WERI-Rb-1 (cell line): ENCODE data around the gene TSPOAP1.

Experiments used
- DNase-seq: peaks from one replicate; pipeline ENCODE4 v3.0.0-alpha.2; 2020
- H3K27ac ChIP-seq: fragments of 250-450 bp; sonication (Bioruptor Pico); 2 replicates; pipeline ENCODE4 v1.5.1; 2020; ENCODE audit warnings: mild to moderate bottlenecking, moderate library complexity
- H3K27me3 ChIP-seq: fragments of 250-450 bp; sonication (Bioruptor Pico); 2 replicates; pipeline ENCODE4 v1.5.1; 2021; ENCODE audit warnings: mild to moderate bottlenecking, low read depth, moderate library complexity; ENCODE audit not compliant: insufficient read depth, severe bottlenecking
- H3K36me3 ChIP-seq: fragments of 250-450 bp; sonication (Bioruptor Pico); 2 replicates; pipeline ENCODE4 v1.5.1; 2020; ENCODE audit warnings: mild to moderate bottlenecking, moderate library complexity
- H3K4me3 ChIP-seq: 2 replicates; pipeline ENCODE4 v1.5.1; 2011; ENCODE audit warnings: low read depth, mild to moderate bottlenecking, control low read depth, low read length
- H3K9me3 ChIP-seq: fragments of 250-450 bp; sonication (Bioruptor Pico); 2 replicates; pipeline ENCODE4 v1.5.1; 2021; ENCODE audit warnings: mild to moderate bottlenecking, moderate library complexity; ENCODE audit not compliant: severe bottlenecking
- TF ChIP-seq, protein P1 (sequence below): IDR thresholded peaks from 2 replicates; pipeline ENCODE4 v1.5.1; 2011; ENCODE audit warnings: low read depth, mild to moderate bottlenecking, control low read depth, inconsistent platforms, low read length

Gene TSPOAP1, protein sequence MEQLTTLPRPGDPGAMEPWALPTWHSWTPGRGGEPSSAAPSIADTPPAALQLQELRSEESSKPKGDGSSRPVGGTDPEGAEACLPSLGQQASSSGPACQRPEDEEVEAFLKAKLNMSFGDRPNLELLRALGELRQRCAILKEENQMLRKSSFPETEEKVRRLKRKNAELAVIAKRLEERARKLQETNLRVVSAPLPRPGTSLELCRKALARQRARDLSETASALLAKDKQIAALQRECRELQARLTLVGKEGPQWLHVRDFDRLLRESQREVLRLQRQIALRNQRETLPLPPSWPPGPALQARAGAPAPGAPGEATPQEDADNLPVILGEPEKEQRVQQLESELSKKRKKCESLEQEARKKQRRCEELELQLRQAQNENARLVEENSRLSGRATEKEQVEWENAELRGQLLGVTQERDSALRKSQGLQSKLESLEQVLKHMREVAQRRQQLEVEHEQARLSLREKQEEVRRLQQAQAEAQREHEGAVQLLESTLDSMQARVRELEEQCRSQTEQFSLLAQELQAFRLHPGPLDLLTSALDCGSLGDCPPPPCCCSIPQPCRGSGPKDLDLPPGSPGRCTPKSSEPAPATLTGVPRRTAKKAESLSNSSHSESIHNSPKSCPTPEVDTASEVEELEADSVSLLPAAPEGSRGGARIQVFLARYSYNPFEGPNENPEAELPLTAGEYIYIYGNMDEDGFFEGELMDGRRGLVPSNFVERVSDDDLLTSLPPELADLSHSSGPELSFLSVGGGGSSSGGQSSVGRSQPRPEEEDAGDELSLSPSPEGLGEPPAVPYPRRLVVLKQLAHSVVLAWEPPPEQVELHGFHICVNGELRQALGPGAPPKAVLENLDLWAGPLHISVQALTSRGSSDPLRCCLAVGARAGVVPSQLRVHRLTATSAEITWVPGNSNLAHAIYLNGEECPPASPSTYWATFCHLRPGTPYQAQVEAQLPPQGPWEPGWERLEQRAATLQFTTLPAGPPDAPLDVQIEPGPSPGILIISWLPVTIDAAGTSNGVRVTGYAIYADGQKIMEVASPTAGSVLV (N-terminal part only)

DNA sequence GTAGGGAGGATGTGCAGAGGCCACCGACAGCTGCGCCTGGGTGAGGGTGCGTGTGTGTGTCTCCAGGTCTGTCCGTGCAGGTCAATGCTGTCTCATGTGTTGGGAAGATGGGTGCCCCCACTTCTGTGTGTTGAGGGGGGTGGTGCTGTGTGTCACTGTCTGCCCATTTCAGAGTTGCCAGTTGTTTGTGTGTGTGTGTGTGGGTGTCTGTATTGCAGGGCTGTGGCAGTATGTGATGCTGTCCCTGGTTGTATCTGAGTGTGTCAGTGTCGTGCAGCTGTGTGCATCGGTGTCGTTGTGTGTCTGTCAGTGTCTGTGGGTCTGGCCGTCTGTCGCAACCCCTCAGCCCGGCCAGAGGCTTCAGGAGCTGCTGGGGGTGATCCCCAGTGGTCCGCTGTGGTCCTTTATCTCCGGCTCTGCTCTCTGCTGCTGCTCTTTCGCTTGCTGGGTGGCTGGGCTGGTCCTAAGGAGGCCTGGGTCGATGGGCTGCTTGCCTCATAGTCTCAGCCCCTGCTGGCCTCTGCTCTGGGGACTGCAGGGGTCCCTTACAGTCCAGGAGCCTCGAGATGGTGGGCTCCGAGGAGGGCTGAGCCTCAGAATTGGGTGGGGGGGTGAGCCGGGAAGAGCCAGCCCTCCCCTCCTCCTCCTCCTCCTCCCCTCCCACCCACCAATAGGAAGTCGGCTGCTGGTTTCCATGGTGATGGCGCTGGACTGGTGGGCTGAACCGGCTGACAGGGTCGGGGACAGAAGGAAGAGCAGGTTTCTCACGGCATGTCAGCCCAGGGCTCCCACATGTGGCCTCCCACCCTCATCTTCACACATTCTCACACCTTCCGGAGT, at the start of gene TSPOAP1:
TSS of gene TSPOAP1 (minus strand) at position 601 of the 840 bp plus-strand sequence. CDS start 875 bp downstream, outside the sequence.
- no peak for DNase-seq
- H3K27ac ChIP-seq, result no peak within 1 kb of the TSS
- H3K27me3 ChIP-seq, result no peaks in the 10 kb centered on the region
- H3K4me3 ChIP-seq, result no peak within 1 kb of the TSS
- no peaks in the 10 kb centered on the region for H3K36me3 ChIP-seq
- H3K9me3 ChIP-seq, result no peaks in the 10 kb centered on the region
- TF ChIP-seq, protein P1, sequence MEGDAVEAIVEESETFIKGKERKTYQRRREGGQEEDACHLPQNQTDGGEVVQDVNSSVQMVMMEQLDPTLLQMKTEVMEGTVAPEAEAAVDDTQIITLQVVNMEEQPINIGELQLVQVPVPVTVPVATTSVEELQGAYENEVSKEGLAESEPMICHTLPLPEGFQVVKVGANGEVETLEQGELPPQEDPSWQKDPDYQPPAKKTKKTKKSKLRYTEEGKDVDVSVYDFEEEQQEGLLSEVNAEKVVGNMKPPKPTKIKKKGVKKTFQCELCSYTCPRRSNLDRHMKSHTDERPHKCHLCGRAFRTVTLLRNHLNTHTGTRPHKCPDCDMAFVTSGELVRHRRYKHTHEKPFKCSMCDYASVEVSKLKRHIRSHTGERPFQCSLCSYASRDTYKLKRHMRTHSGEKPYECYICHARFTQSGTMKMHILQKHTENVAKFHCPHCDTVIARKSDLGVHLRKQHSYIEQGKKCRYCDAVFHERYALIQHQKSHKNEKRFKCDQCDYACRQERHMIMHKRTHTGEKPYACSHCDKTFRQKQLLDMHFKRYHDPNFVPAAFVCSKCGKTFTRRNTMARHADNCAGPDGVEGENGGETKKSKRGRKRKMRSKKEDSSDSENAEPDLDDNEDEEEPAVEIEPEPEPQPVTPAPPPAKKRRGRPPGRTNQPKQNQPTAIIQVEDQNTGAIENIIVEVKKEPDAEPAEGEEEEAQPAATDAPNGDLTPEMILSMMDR, result no peak

DNA sequence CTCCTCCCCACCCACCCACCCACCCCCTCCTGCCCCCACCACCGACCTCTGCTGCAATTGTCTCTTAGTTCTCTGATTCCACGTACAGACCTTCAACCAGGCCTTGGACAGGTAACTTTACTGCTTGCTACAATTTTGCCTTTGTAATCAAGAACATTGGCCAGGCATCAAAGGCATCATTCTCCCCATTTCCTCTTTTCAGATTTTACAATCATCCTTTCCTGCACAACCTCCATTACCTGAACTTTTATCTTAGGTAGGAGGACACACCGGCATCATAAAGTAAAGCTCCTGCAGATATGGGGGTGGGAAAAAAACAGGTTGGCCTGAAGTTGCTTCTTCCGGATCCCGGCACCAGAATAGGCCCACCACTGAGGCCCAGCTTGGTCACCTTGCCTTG, 49.1 kb upstream of the TSPOAP1 start:
- Histone ChIP-seq H3K27me3 (no peaks in the 10 kb centered on the region), H3K36me3 (no peaks in the 10 kb centered on the region), H3K27ac (no peak overlapping the region), H3K4me3 (no peak overlapping the region), H3K9me3 (no peaks in the 10 kb centered on the region)
- TF ChIP-seq, protein P1, result no peak
- no peak for DNase-seq

DNA sequence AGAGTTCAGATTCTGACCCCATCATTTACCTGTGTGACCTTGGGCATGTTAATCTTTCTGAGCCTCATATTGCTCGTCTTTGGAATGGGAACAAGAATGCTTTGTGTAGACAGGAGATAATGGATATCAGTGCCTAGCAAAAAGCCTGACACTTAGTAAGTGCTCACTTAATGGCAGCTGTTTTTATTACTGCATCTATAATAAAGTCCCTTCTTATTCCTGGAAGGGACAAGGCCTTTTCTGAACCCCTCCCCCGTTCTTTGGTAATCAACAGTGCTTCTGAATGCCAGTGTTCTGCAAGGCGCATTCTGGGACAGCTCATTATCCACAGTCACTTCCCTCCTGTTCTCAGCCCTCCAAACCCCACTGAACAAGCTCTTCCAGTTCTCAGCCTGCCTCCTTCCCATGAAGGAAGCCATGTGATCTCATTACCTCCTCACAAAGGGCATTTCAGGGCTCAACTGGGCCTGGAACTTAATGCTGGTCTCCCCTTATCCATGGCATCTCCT, 48.6 kb upstream of the TSPOAP1 start:
- no peaks in the 10 kb centered on the region for H3K9me3 ChIP-seq
- no peaks in the 10 kb centered on the region for H3K36me3 ChIP-seq
- TF ChIP-seq, protein P1, result no peak
- H3K27me3 ChIP-seq, result no peaks in the 10 kb centered on the region
- no peak for DNase-seq
- H3K4me3 ChIP-seq, result no peak overlapping the region
- no peak overlapping the region for H3K27ac ChIP-seq

DNA sequence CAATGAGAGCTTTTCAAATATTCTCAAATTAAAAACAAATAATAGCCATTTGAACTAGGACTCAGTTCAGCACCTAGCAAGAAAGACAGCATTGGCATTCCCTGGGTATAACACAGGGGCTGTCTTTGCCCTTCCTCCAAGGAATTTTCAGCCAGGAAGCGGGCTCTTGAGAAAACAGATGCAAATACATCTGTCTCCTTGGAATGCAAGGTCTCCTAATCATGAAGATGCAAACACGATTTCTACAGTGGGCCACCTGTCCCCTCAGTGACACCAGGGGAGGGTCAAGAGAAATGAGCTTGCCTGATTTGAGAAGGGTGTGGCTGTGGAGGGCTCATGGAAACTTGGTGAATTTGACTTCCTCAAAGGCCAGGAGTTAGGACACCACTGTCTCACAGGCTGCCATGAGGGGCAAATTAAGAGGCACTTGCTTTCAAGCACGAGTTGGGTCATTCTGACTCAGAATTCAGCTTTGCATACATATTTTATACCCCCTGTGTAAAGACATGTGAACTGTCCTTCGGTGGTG, 47.9 kb upstream of the TSPOAP1 start:
- H3K27ac ChIP-seq, result no peak overlapping the region
- no peaks in the 10 kb centered on the region for H3K9me3 ChIP-seq
- no peak overlapping the region for H3K4me3 ChIP-seq
- no peak for DNase-seq
- H3K36me3 ChIP-seq, result no peaks in the 10 kb centered on the region
- TF ChIP-seq, protein P1, result no peak
- no peaks in the 10 kb centered on the region for H3K27me3 ChIP-seq

DNA sequence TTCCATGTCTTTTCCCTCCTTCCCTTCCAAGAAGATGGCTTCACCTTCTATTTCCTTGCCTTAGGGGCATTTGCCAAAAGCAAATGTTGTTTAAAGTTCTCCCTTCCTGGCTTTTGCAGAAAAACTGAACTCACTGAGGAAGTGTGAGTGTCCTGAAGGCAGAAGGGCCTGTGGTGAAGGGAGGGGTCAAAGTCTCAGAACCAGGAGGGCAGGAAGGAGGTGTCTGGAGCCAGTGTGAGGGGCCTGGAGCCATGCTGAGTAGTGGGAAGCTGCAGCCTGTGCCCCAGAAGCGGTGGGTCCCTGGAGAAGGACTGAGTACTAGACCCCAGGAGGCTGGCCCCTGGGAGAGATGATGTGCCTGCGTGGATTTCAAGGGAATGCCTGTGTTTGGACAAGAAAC, 47.2 kb upstream of the TSPOAP1 start:
- Histone ChIP-seq H3K4me3 (no peak overlapping the region), H3K27me3 (no peaks in the 10 kb centered on the region), H3K9me3 (no peaks in the 10 kb centered on the region), H3K36me3 (no peaks in the 10 kb centered on the region), H3K27ac (no peak overlapping the region)
- DNase-seq, result no peak
- TF ChIP-seq, protein P1, result no peak
